Uterus (tissue), 2 donors: ENCODE results near the gene NEB.

Experiments
- POLR2A ChIP-seq, 2 donors: fragments of 450-650 bp; IDR thresholded peaks; one replicate each; pipeline ENCODE4 v1.6.1; 2016; ENCODE audit warnings: antibody characterized with exemption in 2 of 2, mild to moderate bottlenecking in 1 of 2, moderate library complexity in 1 of 2
- TF ChIP-seq, protein P1 (sequence below), 4 experiments: fragments of 200-600 bp in 2 of 4; fragments of 450-650 bp in 2 of 4; sonication (generic) in 2 of 4; IDR thresholded peaks; one replicate each; pipeline ENCODE4 v1.5.1; 2016 to 2019; ENCODE audit warnings: antibody characterized with exemption in 4 of 4, mild to moderate bottlenecking in 2 of 4, moderate library complexity in 1 of 4

DNA sequence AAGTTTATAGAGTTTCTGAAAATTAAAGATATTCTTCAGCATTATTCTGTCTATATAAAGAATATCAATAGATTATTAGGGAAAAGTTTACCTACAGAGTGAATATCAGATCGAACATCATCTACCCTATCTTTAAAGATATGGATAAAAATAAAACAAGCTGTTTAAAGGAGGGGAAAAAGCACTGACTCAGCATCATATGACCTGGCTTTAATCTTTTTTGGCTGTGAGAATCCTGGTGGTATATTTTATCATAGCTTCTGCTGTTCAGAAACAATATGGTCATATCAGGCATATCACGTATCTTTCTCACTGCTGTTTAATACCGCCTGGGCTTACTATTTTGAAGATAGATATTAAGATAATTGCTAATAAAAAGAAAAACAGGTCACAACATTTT, 80.2 kb downstream of the NEB start:
- no peak for TF ChIP-seq POLR2A (IDR thresholded peaks at IDR 0.05)
- TF ChIP-seq, protein P1, sequence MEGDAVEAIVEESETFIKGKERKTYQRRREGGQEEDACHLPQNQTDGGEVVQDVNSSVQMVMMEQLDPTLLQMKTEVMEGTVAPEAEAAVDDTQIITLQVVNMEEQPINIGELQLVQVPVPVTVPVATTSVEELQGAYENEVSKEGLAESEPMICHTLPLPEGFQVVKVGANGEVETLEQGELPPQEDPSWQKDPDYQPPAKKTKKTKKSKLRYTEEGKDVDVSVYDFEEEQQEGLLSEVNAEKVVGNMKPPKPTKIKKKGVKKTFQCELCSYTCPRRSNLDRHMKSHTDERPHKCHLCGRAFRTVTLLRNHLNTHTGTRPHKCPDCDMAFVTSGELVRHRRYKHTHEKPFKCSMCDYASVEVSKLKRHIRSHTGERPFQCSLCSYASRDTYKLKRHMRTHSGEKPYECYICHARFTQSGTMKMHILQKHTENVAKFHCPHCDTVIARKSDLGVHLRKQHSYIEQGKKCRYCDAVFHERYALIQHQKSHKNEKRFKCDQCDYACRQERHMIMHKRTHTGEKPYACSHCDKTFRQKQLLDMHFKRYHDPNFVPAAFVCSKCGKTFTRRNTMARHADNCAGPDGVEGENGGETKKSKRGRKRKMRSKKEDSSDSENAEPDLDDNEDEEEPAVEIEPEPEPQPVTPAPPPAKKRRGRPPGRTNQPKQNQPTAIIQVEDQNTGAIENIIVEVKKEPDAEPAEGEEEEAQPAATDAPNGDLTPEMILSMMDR (IDR thresholded peaks at IDR 0.05) = no peak
